ENCODE measurements around the gene DPP8. TPM values are rescaled to one million over a fixed set of nuclear protein-coding genes. Genes with fewer than 3 reads are reported as not detected.

DPP8 gene
- total and polyA plus RNA-seq, 2 donors (not counting 3 experiments of a cell fraction or from before 2014, with no cell fraction given): 12.1 to 35.3 TPM

DNA sequence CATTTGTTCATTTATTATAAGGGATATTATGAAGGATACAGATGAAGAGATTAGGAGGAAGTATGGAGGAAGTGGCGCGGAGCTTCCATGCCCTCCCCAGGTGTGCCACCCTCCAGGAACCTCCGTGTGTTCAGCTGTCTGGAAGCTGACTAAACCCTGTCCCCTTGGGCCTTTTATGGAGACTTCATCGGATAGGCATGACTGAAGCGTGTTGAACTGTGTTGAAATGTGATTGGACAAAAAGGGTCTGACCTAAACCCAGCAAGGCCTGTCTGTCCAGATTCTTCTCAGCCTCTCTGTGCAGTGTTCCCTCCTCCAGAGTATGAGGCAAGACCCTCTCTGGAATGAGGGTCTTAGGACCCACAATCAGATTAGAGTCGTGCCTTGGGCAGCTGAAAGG lies 44.4 kb upstream of the DPP8 start:
- Histone ChIP-seq H3K36me3 (ENCODE audit: control insufficient read depth in 2 of 2, extremely low read depth in 1 of 2, insufficient read depth in 2 of 2, low read length in 2 of 2) (peaks cover 11 to 21% of the 10 kb centered on the region in 2 experiments), H4K20me1 (replicated peaks; ENCODE audit: control insufficient read depth, extremely low read depth, insufficient read depth, low read length) (no peaks in the 10 kb centered on the region), H3K27me3 (ENCODE audit: control insufficient read depth in 2 of 2, insufficient read depth in 2 of 2, low read length in 2 of 2) (no peaks in the 10 kb centered on the region), H3K4me2 (ENCODE audit: insufficient read depth, low read length) (no peak overlapping the region), H3K27ac (ENCODE audit: insufficient read depth, low read depth, low read length) (no peak overlapping the region), H3K9me3 (replicated peaks; ENCODE audit: control insufficient read depth, insufficient read depth, low read length) (no peaks in the 10 kb centered on the region), H3K79me2 (ENCODE audit: control insufficient read depth, insufficient read depth, low read length) (peaks cover 2% of the 10 kb centered on the region), H3K9ac (replicated peaks; ENCODE audit: extremely low read depth, insufficient read depth, low read length) (no peak overlapping the region), H3K9me1 (replicated peaks; ENCODE audit: control insufficient read depth, extremely low read depth, insufficient read depth, low read length) (no peaks in the 10 kb centered on the region), H3K4me1 (ENCODE audit: control insufficient read depth, extremely low read depth, insufficient read depth, low read length) (no peaks in the 10 kb centered on the region), H2AFZ (ENCODE audit: low read depth, low read length) (no peak overlapping the region), H3K4me3 (replicated peaks in 1 of 3; ENCODE audit: insufficient read depth in 1 of 3, low read depth in 1 of 3, low read length in 3 of 3) (no peak overlapping the region)
- intact Hi-C loops (cut with micrococcal nuclease) (no loop called here), dilution Hi-C loops (cut with MboI; ENCODE audit: extremely low pct_ligation_motif_present, low sequenced_read_pairs) (no loop called here)
- no peak for TF ChIP-seq EZH2 (IDR thresholded peaks at IDR 0.05; ENCODE audit: borderline replicate concordance, low read depth, low read length, severe bottlenecking)
- no peak for TF ChIP-seq GATA2 (IDR thresholded peaks at IDR 0.05; ENCODE audit: insufficient read depth, insufficient read length, low read depth, low read length)
- no peak for TF ChIP-seq POLR2A (IDR thresholded peaks at IDR 0.05; ENCODE audit: low read depth, low read length)
- no peak for TF ChIP-seq FOS (IDR thresholded peaks at IDR 0.05; ENCODE audit: borderline replicate concordance, insufficient read depth, low read length)
- TF ChIP-seq POLR2AphosphoS5 (IDR thresholded peaks at IDR 0.05; ENCODE audit: insufficient read depth, low read depth, low read length): no peak
- no peak for TF ChIP-seq JUN (IDR thresholded peaks at IDR 0.05; ENCODE audit: borderline replicate concordance, insufficient read depth, insufficient read length, low read depth)
- no peak for TF ChIP-seq MYC (IDR thresholded peaks at IDR 0.05; ENCODE audit: low read depth, low read length)
- TF ChIP-seq, protein P1, sequence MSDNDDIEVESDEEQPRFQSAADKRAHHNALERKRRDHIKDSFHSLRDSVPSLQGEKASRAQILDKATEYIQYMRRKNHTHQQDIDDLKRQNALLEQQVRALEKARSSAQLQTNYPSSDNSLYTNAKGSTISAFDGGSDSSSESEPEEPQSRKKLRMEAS (IDR thresholded peaks at IDR 0.05; ENCODE audit: insufficient read depth, insufficient read length): no peak
- TF ChIP-seq CTCF (IDR thresholded peaks at IDR 0.05; ENCODE audit: extremely low read depth in 1 of 2, insufficient read depth in 1 of 2, low read depth in 1 of 2, low read length in 2 of 2): no peak
- POLR2A ChIA-PET: no interaction called here
- CTCF ChIA-PET: no interaction called here
- BruUV-seq (replicated peaks): no TSS peak
- DNase-seq (ENCODE audit: low read depth, low spot score) (no peak), FAIRE-seq (no peak)

All from endothelial cell of umbilical vein (primary cell).